ENCODE measurements around the gene COL4A1. TPM values are rescaled to one million over a fixed set of nuclear protein-coding genes. Genes with fewer than 3 reads are reported as not detected.

The COL4A1 gene
- polyA plus RNA-seq, 1 experiment = 210 TPM

DNA sequence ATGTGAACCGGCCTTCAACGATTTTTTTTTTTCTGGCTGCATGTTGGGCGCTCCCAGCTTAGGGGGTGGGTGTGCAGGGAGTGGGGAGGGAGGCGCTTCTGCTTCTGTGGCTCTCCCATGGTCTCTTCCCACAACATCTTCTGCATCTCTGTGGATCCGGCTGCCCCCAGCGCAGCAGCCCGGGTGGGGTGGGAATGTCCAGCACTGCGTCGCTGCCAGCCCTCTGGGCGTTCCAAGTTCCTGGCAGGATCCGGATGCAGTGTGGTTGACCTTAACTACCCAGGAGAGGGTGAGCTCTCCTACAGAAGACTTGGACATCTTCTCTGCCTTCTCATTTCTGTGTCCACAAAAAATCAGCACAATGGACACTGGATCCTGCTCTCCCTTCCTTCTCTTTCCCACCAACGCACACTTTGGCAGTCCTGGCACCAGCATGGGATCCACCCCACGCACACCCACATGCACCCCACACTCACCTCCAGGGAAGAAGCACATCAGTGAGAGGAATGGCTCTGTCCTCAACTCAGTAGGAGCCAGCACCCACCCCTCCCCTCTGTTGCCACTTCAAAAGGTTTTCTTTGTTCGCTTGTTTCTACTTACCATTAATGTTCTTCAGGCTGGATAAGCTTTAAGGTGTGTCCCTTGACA is 177.3 kb downstream of the COL4A1 start:
- no peak for DNase-seq (ENCODE audit: low read depth, low spot score)
- Histone ChIP-seq H3K27me3 (ENCODE audit: control insufficient read depth, insufficient read depth, low read length) (no peaks in the 10 kb centered on the region), H3K4me3 (ENCODE audit: low read depth, low read length) (no peak overlapping the region), H3K9me3 (ENCODE audit: control insufficient read depth, insufficient read depth, low read length) (peaks cover 8% of the 10 kb centered on the region; the same call in 1 of the 2 replicates), H3K27ac (ENCODE audit: low read depth, low read length) (no peak overlapping the region)
- POLR2A ChIA-PET = no interaction called here
- no peak for TF ChIP-seq CTCF (IDR thresholded peaks at IDR 0.05; ENCODE audit: low read depth, low read length)
- CTCF ChIA-PET = no interaction called here

DNA sequence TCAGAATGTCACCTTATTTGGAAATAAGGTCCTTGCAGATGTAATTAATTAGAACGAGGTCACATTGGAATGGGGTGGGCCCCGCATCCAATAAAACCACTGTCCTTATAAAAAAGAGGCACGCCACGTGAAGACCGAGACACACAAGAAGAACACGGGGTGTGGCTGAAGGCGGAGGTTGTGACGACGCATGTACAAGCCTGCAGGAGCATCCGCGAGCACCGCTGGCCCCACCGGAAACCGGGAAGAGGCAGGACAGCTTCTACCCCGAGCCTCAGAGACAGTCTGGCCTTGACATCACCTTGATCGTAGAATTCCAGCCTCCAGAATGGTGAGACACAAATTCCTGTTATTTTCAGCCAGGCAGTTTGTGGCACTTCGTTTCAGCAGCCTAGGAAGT is 177.9 kb downstream of the COL4A1 start:
- peaks cover 8% of the 10 kb centered on the region; the same call in 1 of the 2 replicates for H3K9me3 ChIP-seq (ENCODE audit: control insufficient read depth, insufficient read depth, low read length)
- no peak overlapping the region for H3K27ac ChIP-seq (ENCODE audit: low read depth, low read length)
- no peak overlapping the region for H3K4me3 ChIP-seq (ENCODE audit: low read depth, low read length)
- POLR2A ChIA-PET = no interaction called here
- no peak for TF ChIP-seq CTCF (IDR thresholded peaks at IDR 0.05; ENCODE audit: low read depth, low read length)
- no peaks in the 10 kb centered on the region for H3K27me3 ChIP-seq (ENCODE audit: control insufficient read depth, insufficient read depth, low read length)
- CTCF ChIA-PET = no interaction called here
- DNase-seq (ENCODE audit: low read depth, low spot score) = no peak

GRCh38 chr13:110128546-110128945 is 178.4 kb downstream of the COL4A1 start:
- Histone ChIP-seq H3K27me3 (ENCODE audit: control insufficient read depth, insufficient read depth, low read length) (no peaks in the 10 kb centered on the region), H3K27ac (ENCODE audit: low read depth, low read length) (no peak overlapping the region), H3K9me3 (ENCODE audit: control insufficient read depth, insufficient read depth, low read length) (peaks cover 9% of the 10 kb centered on the region; the same call in 1 of the 2 replicates), H3K4me3 (ENCODE audit: low read depth, low read length) (no peak overlapping the region)
- no peak for TF ChIP-seq CTCF (IDR thresholded peaks at IDR 0.05; ENCODE audit: low read depth, low read length)
- DNase-seq (ENCODE audit: low read depth, low spot score) = no peak
- ChIA-PET CTCF (no interaction called here), POLR2A (no interaction called here)

- Histone ChIP-seq H3K4me3 (ENCODE audit: low read depth, low read length) (no peak overlapping the region), H3K27me3 (ENCODE audit: control insufficient read depth, insufficient read depth, low read length) (no peaks in the 10 kb centered on the region), H3K27ac (ENCODE audit: low read depth, low read length) (peak overlapping the region; percentile 34), H3K9me3 (ENCODE audit: control insufficient read depth, insufficient read depth, low read length) (peaks cover 13% of the 10 kb centered on the region; the same call in 1 of the 2 replicates)
- no peak for TF ChIP-seq CTCF (IDR thresholded peaks at IDR 0.05; ENCODE audit: low read depth, low read length)
- DNase-seq (ENCODE audit: low read depth, low spot score) = no peak
- ChIA-PET CTCF (no interaction called here), POLR2A (no interaction called here)
Measured at GRCh38 chr13:110127986-110128511, 178.9 kb downstream of the COL4A1 start.

DNA sequence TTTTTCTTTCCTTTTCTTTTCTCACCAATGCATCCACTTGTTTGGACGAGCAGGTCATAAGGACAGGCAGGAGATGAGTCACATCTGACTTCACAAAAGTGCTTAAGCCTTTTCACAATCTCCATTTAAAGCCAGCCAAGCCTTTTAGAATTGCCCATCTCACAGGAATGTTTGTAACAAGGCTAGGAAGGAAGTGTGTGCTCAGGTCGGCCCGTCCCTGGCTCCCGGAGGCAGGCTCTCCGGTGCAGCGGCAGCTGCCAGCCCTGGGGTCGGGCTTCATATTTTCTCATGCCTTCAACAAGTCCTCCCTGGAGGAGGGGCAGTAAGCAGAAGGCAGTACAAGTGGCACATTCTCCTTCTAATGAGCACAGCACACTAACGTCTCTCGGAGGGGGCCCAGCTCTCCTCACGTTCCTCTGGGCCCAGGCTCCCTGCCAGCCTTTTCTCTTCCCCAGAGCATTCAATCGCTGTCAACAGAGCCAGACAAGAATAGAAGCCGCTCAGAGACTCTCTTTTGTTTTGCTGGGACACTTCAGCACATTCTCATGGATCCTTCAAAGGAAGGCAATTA is 180.5 kb downstream of the COL4A1 start:
- peak; percentile 88 for DNase-seq (ENCODE audit: low read depth, low spot score)
- peaks cover 13% of the 10 kb centered on the region; the same call in 1 of the 2 replicates for H3K9me3 ChIP-seq (ENCODE audit: control insufficient read depth, insufficient read depth, low read length)
- CTCF ChIA-PET = no interaction called here
- peak overlapping the region; percentile 25 for H3K4me3 ChIP-seq (ENCODE audit: low read depth, low read length)
- no peaks in the 10 kb centered on the region for H3K27me3 ChIP-seq (ENCODE audit: control insufficient read depth, insufficient read depth, low read length)
- no peak for TF ChIP-seq CTCF (IDR thresholded peaks at IDR 0.05; ENCODE audit: low read depth, low read length)
- peak overlapping the region; percentile 97 for H3K27ac ChIP-seq (ENCODE audit: low read depth, low read length)
- POLR2A ChIA-PET = no interaction called here

Data from AG04450 (cell line).